ENCODE results near the gene CRYBB3.
"Not testable (repeated sequence)": the region's sequence is repeated elsewhere in the genome, so short reads cannot be mapped to it uniquely, and the experiment has no call there.

Gene CRYBB3

DNA sequence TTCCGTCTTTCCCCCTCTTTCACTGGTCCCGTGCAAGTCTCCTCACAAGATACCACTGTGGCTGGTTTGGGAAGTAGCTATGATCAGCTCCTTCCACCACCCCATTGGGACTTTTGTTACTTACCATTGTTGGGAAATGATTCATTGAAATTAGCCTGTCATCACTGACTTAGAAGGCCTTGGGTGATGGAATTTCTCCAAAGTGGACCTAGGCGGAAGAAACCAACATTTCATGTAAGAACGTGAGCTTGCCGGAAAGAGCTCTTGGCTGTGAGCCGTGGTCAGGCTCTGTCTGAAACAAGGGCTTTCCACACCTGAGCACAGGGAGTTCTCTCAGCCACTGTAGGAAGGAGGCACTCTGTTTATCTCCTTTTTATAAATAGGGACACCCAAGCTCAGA is 23.5 kb upstream of the CRYBB3 start:
- no peak for DNase-seq

DNA sequence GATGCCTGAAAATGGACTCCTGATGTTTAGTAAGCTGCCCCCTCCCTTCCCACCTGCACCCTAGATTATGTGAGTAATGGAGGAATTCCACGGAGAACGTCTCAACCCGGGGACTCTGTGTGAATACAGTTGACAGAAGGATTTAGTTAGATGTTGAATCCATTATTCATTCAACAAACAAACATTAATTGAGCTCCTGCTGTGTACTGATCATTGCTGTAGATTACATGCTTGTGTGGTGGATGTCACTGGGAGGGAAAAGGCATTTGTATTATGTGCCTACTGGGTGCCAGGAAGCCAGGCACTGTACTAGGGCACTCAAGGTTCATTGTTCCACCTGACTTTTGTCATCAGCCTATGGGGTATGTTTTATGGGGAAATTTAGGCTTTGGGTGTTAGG is 22.9 kb upstream of the CRYBB3 start:
- DNase-seq, result no peak

DNA sequence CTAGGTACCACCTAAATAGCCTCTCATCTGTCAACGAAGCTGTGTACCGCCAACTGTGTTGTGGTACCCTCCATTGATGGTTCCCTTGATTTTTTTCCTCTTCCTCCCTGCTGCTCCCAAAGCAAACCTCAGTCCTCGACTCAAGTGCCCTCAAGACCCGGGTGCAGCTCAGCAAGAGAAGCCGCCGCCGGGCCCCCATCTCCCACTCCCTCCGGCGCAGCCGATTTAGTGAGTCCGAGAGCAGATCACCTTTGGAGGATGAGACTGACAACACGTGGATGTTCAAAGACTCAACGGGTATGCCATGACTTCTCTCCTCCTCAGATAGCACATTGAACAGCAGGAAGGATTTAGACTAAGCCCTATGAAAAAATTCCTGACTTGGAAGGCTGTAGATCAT is 22.4 kb upstream of the CRYBB3 start:
- no peak for DNase-seq

DNA sequence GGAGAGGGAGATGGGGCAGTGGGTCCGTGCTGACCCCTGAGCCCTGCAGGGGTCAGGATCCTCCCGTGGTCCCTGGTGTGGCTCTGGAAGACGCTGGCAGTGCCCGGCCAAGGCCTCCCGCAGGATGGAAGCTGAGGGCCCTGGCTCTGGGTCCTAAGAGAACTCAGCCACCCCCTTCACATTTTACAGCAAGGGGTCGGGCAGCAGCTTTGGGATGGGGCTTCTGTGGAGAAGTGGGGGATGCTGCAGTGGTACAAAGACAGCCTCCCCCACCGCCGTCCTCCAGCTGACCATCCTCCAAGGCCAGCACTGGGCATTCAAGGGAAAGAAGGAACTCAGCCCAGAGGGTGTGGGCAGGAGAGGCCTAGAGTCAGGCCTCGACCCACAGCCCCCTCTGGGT is 21.8 kb upstream of the CRYBB3 start:
- DNase-seq, result no peak

DNA sequence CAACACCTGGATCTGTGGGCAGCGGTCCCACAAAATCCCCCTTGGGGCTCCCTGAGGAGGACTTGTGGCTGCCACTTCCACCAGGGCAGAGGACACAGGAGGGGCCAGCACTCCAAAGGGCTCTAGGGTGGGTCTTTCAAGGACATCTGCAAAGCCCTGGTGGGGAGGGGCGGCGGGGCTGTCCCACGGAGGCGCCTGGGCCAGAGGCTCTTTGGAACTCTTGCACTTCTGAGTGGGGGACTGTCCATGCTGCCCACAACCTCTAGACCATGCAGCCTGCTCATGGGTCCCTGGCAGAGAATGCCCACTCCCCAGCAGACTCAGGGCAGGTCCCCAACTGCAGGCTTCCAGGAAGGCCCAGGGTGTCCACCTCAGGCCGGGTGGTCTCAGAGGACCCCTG is 21.3 kb upstream of the CRYBB3 start:
- not testable (repeated sequence) for DNase-seq

DNA sequence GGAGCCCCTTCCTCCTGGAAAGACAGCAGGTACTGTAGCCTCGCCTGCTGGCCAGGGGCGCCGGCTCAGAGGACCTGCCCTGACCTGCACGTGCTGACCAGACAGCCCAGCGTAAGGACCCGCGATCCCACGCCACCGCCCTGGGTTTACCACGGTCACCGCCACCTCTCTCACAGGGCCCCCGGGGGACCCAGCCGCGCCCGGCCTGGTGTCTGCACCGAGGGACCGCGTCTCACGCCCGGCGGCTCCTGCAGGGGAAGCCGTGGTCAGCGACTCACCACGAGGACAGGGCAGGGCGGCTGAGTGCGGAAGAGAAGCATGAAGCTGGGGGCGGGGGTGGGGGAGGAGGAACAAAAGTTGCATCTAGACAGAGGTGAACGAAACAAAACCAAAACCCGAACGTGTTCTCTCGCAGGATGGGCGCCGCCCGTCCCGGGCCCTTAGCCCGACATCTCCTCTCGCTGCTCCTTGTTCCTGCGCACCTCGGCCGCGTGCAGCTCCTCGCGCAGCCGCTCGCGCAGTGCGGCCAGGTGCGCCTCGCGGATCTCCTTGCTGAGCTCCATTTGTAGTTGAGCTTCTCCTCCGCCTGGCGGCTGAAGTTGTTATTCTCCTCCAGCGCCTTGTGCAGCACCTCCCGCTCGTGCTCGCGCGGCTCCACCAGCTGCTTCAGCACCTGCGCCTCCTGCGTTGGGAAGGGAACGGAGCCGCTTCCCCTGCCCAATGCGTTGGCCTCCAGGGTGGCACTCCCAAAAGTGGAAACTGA is 20.6 kb upstream of the CRYBB3 start:
- not testable (repeated sequence) for DNase-seq

DNA sequence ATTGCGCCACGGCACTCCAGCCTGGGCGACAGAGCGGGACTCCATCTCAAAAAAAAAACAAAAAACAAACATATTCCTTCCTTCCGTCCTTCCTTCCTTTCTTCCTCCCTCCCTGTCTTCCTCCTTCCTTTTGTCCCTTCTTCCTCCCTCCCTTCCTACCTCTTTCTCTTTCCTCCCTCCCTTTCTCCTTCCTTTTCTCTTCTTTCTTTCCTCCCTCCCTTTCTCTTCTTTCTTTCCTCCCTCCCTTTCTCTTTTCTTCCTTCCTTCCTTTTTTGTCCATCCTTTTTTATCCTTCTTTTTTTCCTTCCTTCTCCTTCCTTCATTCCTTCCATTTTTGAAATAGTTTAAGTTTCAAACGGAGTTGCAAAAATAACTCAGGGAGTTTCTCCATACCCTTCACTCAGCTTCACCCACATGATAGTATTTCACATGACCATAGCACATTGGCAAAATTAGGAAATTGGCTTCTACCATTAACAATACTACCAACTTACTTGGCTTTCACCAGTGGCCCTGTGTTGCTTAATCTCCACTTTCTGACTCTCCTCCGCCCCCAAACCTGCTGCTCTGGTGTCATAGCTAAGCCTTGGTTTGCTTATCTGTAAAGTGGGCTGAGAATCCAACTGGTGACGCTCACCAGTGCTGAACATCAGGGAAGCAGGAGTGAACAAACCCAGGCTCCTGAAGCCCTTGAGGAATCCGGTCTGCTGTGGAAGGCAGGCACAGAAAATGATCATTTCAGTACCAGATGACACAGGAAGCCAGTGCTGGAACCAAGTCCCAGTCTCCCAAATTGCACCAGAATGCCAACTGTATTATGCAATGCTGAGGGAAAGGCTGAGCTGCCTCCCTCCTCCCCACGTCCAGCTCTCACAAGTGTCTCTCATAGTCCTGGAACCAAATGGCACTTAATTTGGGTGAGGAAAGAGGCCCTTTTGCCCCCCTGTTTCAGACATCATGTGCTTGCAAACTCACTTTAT is 17.2 kb upstream of the CRYBB3 start:
- DNase-seq, result no peak

DNA sequence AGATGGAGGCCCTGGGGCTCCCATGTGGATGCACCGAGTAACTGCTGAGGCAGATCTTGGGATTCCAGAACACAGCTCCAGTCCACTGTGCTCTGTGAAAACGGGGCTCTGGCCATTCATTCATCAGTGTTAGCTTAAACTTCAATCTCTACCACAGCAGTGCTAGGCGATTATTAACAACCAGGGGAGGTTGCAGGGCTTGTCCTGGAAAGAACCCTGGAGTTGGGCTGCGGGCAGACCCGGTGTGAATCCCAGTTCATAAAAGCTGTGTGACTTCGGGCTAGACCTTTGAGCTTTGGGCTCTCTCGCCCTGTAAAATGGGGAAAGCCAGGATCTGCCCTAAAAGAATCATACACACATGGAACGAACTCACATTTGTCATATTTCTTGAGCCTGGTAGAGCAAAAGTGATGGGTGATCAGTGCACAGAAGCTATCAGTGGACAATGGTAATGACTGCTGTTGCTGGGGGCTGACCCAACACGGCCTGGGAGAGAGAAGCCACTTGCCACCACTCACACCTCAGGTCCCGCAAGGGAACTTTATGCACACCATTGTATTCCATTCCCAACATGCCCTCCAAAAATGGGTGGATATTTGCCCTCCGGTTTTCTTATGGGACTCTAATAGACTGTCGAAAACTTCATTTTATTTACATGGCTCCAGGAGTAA is 15.6 kb upstream of the CRYBB3 start:
- DNase-seq, result no peak

DNA sequence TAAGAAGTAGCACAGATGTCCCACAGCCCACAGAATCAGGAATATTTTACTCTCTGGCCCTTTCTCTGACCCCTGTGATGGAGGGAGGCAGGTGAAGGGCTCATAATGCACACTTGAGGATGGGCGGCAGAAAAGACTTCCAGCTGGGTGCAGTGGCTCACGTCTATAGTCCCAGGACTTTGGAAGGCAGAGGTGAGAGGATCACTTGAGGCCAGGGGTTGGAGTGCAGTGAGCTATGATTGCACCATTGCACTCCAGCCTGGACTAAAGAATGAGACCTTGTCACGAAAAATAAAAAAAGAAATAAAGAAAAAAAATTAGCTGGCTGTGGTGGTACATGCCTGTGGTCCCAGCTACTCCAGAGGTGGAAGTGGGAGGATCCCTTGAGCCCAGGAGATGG is 13.5 kb upstream of the CRYBB3 start:
- DNase-seq, result no peak

DNA sequence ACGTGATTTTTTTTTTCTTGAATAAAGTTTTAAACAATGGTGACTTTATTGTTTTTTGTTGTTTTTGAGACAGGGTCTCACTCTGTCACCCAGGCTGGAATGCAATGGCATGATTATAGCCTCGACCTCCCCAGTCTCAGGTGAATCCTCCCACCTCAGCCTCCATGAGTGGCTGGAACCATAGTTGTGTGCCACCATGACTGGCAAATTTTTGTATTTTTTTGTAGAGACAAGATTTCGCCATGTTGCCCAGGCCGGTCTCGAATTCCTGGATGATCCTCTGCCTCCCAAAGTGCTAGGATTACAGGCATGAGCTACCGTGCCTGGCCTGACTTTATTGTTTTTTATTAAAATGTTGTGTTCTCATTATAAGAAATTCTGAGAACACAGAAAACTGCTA is 12.2 kb upstream of the CRYBB3 start:
- DNase-seq, result no peak

DNA sequence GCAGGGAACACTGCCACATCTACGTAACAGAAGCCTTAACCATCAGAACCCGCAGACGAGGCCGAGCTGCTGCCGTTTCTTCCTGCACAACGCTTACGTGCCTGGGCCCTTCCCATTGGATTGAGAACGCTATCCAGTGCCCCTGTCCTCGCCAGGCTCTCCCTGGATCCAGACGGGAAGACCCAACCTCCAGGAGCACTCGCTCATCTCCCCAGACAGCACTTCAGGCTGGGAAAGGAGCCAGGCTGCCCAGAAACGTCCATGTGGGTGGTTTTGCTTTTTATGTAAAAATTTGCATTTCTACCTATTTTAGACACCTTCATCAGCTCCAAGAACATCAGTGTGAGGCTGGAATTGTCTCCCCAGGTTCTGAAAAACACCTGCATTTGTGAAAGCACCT is 7.3 kb upstream of the CRYBB3 start:
- DNase-seq, result no peak

DNA sequence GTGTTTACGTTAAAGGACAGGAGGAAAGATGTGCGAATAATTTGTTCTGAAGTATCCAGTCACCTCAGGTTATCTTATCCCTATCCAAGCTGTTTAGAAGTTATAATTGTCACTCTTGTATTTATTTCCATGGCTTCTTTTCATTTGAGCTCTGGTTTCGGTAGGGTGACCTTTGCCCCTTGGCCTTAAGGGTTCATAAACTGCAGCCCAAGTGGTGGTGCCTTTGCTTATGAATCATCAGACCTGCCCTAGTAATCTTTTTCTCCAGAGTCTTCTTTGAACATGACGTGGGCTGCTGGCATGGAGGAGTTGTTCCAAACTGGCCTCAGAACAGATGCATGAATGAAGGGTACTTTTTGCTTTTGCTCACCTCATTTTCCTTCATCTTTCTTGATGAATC is 6.5 kb upstream of the CRYBB3 start:
- DNase-seq, result no peak

DNA sequence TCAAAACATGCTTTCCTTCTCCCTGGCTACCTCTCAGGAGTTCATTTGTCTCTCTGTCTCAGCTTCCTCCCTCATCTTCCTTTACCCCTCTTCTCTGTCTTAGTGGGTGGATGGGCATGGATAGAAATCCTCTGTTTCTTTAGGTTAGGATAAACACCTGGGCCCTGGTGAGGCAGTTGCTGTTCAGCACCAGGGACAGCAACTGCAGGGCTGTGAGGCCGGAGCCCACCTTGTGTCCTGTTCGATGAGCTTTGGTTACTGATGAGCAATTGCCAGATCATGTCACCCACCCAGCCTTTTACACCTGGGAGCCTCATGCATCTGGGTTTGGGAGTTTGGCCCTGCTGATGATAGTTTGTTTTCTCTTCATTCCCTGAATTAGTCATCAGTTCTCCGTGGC is 6.1 kb upstream of the CRYBB3 start:
- DNase-seq, result peak; percentile 15

DNA sequence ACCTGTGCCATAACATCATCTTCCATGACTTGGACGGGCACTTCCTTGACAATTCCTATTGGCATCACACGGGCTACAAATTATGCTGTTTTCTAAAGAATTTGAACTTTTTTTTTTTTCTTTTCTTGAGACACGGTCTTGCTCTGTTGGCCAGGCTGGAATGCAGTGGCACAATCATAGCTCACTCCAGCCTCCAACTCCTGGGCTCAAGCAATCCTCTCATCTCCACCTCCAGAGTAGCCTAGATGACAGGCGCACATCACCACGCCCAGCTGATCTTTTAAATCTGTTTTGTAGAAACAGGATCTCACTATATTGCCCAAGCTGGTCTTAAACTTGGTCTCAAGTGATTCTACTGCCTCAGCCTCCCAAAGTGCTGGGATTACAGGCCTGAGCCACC is 3.3 kb upstream of the CRYBB3 start:
- DNase-seq, result no peak

DNA sequence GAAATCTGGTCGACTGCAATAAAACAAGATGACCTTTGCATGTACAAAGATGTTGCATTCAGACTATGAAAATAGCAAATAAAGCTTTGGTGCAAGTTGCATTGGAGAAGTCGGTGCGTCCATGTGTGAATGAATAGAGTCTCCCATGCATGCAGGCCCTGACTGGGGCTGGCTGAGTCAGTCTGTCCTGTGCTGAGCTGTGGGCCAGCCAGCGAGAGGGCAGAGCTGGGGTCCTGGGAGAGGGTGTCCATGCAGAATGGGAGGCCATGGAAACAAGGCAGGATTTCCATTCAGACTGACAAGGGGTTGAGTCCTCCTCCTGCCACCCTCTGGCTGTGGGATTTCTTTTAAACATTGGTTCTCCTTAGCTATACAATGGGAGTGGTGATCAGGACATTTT is 2.3 kb upstream of the CRYBB3 start:
- DNase-seq, result no peak

DNA sequence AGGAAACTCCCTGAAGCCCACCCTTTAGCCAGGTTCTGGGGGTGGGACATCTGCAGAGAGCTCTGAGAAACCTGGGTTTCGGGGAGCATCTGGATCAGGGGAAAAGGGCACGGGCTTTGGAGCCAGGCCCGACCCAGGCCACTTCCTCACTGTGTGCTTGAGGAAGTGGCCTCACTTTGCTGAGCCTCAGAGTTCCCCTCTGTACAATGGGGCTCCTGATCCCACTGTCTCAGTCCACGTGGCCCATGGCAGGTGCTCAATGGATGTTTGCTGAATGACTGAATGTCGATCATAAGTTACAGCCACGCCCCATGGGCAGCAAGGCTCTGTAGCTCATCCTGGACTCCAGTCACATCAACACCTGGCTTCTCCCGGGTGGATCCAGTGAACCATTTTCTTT is 1.3 kb downstream of the CRYBB3 start:
- DNase-seq, result no peak

DNA sequence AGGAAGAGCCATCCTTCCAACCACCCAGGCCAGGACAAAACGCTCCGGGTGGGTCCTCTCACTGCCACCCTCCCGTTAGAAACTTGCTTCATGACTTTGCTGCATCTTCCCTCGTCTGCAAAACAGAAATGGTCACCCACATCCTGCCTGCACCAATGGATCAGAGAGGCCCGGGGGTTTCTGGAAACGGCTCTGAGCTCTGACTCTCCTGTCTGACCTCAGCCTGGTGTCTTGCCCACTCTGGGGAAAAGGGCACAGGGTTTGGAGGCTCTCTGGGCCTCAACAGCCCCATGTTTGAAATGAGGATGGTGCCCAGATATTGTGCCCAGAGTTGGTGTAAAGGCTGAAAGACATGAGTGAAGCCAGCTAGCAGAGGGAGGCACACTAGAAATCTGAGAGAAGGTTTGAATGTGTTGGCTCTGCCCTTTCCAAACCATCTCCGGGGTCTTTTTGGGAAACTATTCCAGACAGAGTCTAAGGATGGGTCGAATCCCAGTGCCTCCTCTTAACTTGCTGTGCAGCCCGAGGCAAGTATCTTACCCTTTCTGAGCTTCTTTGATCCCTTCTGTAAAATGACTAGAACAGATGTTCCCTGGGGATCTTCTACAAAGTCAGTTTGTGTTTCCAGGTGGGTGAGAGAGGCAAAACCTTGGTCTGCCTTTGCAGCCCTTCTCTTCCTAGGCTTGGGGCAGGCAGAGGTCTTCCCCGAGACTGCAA is 2.1 kb downstream of the CRYBB3 start:
- DNase-seq, result no peak

DNA sequence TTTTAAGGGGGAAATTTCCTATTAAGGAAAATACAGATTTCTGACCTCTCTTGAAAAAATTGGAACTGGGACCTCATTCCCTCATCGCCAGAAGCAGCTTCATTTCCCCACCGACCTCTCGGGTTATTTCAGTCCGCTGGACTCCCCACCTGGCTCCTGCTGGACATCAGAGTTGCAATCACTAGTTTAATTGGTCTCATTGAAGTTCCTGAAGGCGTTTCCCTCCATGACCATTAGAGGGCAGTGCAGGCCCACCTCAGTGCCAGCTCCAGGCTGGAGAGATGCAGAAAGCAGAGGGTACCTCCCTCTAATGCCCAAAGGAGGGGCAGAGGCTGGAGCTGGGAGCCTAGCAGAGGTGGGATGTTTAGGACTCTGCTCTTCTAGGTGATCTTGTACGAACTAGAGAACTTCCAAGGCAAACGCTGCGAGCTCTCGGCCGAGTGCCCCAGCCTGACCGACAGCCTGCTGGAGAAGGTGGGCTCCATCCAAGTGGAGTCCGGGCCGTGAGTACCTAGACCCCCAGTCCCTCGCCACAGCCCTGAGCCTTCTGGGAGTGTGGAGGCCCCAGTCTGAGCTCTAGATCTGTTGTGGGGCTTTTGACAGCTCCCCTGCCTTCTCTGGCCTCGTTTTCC is 2.7 kb downstream of the CRYBB3 start:
- peak; percentile 76 for DNase-seq

DNA sequence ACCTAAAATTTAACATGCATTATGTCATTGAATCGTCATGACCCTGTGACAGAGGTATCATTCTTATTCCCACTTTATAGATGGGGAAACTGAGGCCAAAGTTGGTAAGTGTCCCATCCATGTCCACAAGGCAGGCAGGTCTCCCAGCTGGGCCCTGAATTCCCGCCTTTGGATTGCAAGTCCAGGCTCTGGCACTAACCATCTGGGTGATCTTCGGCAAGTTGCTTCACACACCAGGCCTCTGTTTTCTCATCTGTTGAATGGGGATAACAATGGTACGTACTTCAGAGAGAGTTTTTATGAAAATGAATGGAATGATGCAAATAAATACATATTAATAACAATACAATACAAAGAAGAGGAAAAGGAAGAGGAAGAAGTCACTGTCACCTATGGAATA is 3.4 kb downstream of the CRYBB3 start:
- no peak for DNase-seq

DNA sequence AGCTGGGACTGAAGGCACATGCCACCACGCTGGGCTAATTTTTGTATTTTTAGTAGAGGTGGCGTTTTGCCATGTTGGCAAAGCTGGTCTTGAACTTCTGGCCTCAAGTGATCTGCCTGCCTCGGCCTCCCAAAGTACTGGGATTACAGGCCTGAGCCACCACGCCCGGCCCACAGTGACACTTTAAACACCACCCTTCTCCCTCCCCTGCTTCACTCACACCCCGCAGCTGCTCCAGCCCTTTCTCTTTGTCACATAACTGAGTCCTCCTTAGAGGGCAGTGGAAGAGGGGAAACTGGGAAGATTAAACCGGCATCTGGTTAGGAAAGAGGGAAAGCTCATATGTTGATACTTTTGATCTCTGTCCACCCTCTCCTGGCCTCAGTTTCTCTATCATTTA is 4.9 kb downstream of the CRYBB3 start:
- DNase-seq, result not testable (repeated sequence)

DNA sequence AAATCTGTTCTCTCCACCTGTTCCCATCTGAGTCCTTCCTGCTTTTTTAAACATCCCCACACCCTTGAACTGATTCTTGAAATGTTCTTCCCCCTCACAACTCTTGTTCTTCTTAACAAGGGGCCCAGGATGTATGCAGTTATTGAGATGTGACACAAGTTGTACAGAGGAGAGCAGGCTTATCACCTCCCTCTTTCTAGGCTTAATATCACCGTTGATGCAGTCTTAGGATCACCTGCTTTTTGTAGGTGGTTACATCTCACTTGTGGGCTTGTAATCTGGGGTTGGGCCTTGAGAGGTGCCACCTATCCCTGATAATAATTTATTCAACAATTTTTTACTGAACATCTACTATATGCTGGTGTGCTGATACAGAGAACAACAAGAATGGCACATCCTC is 6.2 kb downstream of the CRYBB3 start:
- no peak for DNase-seq

DNA sequence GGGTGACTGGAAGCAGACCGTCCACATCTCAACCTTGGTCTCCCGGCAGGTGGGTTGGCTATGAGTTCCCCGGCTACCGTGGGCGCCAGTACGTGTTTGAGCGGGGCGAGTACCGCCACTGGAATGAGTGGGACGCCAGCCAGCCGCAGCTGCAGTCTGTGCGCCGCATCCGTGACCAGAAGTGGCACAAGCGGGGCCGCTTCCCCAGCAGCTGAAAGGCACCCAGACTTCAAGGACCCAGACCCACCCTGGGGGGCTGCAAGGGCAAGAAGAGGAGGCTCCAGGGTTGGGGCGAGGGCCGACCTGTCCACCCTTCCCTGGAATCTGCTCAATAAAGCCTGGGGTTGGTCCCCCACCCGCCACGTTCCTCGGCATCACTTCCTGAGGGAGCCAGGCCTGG is 7.3 kb downstream of the CRYBB3 start:
- DNase-seq, result no peak
